GM21576 (cell line): ENCODE results near the gene KCP.
"Not testable (repeated sequence)": the region's sequence is repeated elsewhere in the genome, so short reads cannot be mapped to it uniquely, and the experiment has no call there.

Experiments used
- ATAC-seq: cut with Tn5 transposase; IDR thresholded peaks from one replicate; pipeline ENCODE4 v1.9.1; 2021; ENCODE audit warnings: mild to moderate bottlenecking, moderate library complexity; ENCODE audit not compliant: unreplicated experiment

KCP gene

GRCh38 chr7:128910569-128910945 is at the start of gene KCP:
Gene KCP, minus strand, starts transcription at chr7:128910709. Its CDS starts 33 bp downstream, at chr7:128910676.
- ATAC-seq: no peak

- no peak for ATAC-seq
Observed at GRCh38 chr7:128959296-128959695, 48.8 kb upstream of the KCP start.

DNA sequence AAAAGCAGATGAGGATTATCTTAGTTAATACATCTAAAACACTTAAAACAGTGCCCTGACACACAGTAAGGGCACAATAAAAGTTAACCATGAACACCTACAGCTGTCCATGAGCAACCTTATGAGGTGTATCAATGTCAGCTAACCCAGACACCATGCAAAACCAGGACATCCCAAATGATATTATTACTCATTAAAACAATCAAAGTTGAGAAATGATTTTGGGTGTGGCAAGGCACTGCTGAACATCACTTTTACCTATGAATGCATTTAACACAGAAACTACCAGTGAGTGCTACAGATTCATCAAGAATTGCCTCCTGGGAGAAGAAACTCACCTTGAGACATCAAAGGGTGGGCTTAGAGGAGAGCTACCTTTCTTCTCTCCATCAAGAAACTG is 45.5 kb upstream of the KCP start:
- ATAC-seq: no peak

- ATAC-seq: peak; percentile 55
Observed at GRCh38 chr7:128954830-128955802, 44.6 kb upstream of the KCP start.

DNA sequence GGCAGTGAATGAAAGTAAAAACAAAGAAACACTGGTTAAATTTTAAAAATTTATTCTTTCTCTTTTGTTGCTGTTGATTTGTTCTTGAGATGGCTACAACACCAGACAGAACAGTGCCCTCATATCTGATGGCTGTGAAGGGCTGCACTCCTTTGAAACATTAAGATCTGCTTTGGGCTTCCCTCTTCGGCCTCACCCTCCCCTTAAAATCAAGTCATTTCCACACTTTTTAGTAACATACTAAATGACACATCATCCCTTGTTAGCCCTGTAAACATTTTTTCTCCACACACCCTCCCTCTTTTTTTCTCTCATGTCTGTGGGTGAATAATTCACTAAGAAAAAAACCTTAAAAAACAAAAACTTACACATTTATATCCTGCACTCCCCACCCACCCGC is 43.6 kb upstream of the KCP start:
- ATAC-seq: no peak

DNA sequence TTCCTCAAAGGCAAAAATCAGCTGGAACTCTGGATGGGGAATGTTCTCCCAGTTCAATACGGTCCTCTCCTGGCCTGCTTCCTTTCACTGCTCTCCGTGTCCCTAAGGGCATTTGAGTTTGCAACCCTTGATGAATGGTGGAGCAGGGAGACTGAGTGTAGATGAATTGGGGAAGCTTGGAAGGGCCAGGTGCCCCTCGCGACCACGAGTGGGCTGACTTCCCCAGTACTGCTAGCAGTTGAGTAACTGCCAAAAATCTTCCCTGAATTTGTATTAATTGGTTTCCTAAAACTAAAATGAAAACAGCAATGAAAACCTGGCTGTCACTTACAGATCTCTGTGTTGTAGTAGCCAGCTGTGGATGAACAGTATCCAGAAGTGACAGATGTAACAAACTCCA is 40.8 kb upstream of the KCP start:
- no peak for ATAC-seq

GRCh38 chr7:128948976-128949760 is 38.7 kb upstream of the KCP start:
- no peak for ATAC-seq

DNA sequence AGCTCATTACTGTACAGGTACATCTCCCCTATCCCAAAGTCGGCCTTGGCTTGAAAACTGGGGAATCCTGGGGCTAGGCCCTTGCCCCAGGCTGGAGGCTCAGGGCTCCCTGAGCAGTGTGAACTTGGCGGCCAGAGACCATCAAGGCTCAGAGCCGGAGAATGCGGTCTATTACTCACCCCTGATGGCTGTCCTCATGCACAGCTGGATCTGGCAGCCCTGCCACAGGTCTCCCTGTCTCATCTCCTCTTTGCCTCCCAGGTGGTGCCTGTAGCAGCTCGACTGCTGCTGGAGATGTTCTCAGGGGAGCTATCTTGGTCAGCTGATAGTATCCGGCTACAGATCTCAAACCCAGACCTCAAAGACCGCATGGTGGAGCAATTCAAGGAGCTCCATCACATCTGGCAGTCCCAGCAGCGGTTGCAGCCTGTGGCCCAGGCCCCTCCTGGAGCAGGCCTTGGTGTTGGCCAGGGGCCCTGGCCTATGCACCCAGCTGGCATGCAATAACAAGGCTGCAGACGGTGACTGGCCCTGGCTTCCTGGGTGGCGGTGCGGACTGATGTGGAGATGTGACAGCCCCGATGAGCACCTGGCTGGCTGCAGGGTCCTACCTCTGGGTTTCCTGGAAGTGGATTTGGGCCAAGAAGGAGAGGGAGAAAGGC is 37.9 kb upstream of the KCP start:
- ATAC-seq: no peak

DNA sequence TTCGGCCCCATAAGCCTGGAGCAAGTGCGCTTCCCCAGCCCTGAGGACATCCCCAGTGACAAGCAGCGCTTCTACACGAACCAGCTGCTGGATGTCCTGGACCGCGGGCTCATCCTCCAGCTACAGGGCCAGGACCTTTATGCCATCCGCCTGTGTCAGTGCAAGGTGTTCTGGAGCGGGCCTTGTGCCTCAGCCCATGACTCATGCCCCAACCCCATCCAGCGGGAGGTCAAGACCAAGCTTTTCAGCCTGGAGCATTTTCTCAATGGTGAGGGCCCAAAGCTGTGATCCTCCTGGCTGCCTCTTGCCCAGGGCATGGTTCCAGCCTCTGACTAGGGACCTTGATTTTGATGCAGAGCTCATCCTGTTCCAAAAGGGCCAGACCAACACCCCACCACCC is 37.3 kb upstream of the KCP start:
- ATAC-seq: no peak

GRCh38 chr7:128946936-128947830 is 36.7 kb upstream of the KCP start:
- no peak for ATAC-seq

DNA sequence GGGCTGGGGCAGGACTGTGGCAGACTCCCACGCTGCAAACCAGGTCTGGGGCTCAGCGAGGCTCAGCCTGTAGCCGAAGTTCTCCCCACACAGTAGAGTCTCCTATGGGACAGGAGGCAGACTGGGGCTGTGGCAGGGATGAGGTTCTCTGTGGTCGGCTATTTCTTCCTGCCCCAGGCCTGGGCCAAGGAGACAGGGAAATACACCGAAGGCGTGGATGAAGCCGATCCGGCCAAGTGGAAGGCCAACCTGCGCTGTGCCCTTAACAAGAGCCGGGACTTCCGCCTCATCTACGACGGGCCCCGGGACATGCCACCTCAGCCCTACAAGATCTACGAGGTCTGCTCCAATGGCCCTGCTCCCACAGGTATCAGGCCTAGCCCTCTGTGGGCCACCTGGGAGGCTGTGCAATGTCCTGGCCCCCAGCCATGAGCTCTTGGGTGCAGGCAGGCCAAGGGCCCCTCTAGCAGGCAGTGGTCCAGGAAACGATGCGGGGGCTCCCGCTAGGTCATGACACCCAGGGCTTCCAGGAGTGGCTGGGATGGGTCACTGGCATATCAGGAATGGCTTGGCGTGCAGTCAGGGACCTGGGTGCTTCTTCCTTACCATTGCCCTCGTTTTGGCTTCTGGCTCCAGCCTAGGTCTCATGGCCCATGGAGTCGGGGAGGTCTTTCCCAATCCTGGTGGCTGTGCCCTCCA is 35.3 kb upstream of the KCP start:
- no peak for ATAC-seq

DNA sequence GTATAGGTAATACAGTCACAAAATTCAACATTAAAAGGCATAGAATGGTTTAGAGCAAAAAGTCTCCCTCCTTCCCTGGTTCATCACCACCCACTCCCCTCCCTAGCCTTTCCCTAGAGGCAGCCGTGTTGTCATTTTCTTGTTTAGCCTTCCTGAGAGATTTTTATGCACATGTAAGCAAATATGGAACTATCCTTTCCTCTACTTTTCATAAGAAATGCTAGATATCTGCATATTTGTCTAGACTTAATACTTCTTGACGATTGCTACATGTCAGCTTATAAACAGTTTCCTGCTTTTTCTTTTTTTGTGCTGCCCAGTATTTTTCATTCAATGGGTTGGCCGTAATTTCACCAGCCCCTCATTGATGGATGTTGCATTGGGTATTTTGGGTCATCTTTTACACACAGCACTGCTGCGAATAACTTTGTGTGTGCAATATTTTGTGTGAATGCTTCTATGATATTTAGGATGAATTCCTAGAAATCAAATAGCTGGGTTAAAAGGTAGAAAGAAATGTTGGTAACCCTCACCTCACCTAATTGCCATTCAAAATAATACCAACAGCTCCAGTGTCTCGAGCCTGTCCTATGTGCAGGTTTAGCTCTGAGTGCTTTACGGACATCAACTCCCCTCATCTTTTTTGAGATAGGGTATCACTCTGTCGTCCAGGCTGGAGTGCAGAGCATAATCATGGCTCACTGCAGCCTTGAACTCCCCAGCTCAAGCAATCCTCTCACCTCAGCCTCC is 34.2 kb upstream of the KCP start:
- no peak for ATAC-seq

GRCh38 chr7:128943251-128943650 is 32.7 kb upstream of the KCP start:
- ATAC-seq: not testable (repeated sequence)

GRCh38 chr7:128941946-128942526 is 31.5 kb upstream of the KCP start:
- ATAC-seq: no peak

- ATAC-seq: no peak
Observed at GRCh38 chr7:128941323-128941890, 30.9 kb upstream of the KCP start.

- ATAC-seq: peak; percentile 57
Observed at GRCh38 chr7:128940494-128941322, 30.2 kb upstream of the KCP start.

DNA sequence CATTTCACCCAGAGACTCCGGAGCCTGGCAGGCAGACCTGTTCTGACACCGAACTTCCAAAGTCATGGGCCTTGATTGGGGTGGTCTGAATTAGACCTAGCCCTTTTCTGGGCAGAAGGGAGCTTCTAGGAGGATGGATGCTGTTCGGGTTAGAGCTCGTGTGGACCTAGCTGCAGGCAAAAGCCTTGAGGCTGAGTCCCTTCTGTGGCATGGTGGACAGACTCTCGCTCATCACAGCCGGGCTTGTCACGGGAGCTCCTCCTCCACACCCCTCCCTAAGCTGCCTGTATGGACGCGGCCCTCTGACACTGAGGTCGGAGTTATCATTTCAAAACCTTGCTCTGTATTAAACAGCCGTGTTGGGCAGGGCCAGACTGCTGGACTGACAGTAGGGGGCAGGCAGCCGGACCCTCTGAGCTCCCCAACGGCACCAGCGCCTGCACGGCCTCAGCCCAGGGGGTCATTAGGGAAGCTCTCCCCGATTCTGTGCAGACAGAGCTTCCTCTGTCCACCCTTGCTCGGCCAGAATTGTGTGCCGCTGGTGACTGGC is 29.4 kb upstream of the KCP start:
- peak; percentile 16 for ATAC-seq
